Tibial nerve (tissue), 4 donors: ENCODE measurements around the gene FOXJ3. TPM values are rescaled to one million over a fixed set of nuclear protein-coding genes. Genes with fewer than 3 reads are reported as not detected.

ENCODE experiments used
- DNase-seq, 2 donors: peaks; one replicate each; pipeline ENCODE4 v3.0.0-alpha.2; 2019; ENCODE audit warnings: low spot score in 2 of 2
- H3K27ac ChIP-seq, 4 donors: fragments of 200-600 bp; sonication (generic) in 3 of 4; one replicate each; pipeline ENCODE4 v1.5.1; 2017 to 2019; ENCODE audit warnings: mild to moderate bottlenecking in 1 of 4
- H3K27me3 ChIP-seq, 2 donors: fragments of 200-600 bp; sonication (generic) in 1 of 2; one replicate each; pipeline versions ENCODE4 v1.5.1 to v1.6.0; 2017 to 2019
- H3K36me3 ChIP-seq, 3 donors: fragments of 200-600 bp; sonication (generic); one replicate each; pipeline ENCODE4 v1.5.1; 2018 to 2019
- H3K4me1 ChIP-seq, 4 donors: fragments of 200-600 bp; sonication (generic) in 3 of 4; one replicate each; pipeline ENCODE4 v1.5.1; 2017 to 2019
- H3K4me3 ChIP-seq, 4 donors: fragments of 200-600 bp; sonication (generic) in 3 of 4; one replicate each; pipeline ENCODE4 v1.5.1; 2017 to 2019; ENCODE audit warnings: mild to moderate bottlenecking in 1 of 4, moderate library complexity in 1 of 4
- H3K9me3 ChIP-seq, 4 donors: fragments of 200-600 bp; sonication (generic) in 3 of 4; one replicate each; pipeline ENCODE4 v1.5.1; 2017 to 2019
- CTCF ChIP-seq, 5 experiments: fragments of 200-600 bp in 3 of 5; fragments of 450-650 bp in 2 of 5; sonication (generic) in 3 of 5; IDR thresholded peaks; one replicate each; pipeline ENCODE4 v1.5.1; 2016 to 2019; ENCODE audit warnings: antibody characterized with exemption in 5 of 5, mild to moderate bottlenecking in 3 of 5, moderate library complexity in 2 of 5
- EP300 ChIP-seq, 2 donors: sonication (generic); formaldehyde crosslinking; IDR thresholded peaks; one replicate each; pipeline ENCODE4 v1.6.1; 2017; ENCODE audit warnings: antibody characterized with exemption in 2 of 2, mild to moderate bottlenecking in 1 of 2
- POLR2A ChIP-seq, 2 donors: fragments of 450-650 bp; IDR thresholded peaks; one replicate each; pipeline ENCODE4 v1.6.1; 2017; ENCODE audit warnings: antibody characterized with exemption in 2 of 2, mild to moderate bottlenecking in 2 of 2, moderate library complexity in 2 of 2
- WGBS, 2 donors: methylation state at CpG; one replicate each; pipeline ENCODE4 v1.1.5; 2018; 5-methylcytosine and 5-hydroxymethylcytosine counted together
- total RNA-seq, 4 donors: library from RNA; depleted of rRNA; stranded (reverse); fragments of >200 nt; gene quantifications; one replicate each; pipeline ENCODE4 v1.1.0, GENCODE V29; 2016

The FOXJ3 gene
- total RNA-seq, 4 donors from 2014 or later: 42.7 to 68.1 (median 64.5) TPM

- no peak for TF ChIP-seq POLR2A (IDR thresholded peaks at IDR 0.05)
- TF ChIP-seq EP300 (IDR thresholded peaks at IDR 0.05): no peak
- TF ChIP-seq CTCF (IDR thresholded peaks at IDR 0.05): no peak
- Histone ChIP-seq H3K9me3 (peaks cover 0 to 8% (median 0%) of the 10 kb centered on the region in 4 donors), H3K27ac (no peak overlapping the region), H3K36me3 (peaks cover 0 to 24% (median 0%) of the 10 kb centered on the region in 3 donors), H3K4me1 (peaks cover 0 to 3% (median 0%) of the 10 kb centered on the region in 4 donors), H3K27me3 (no peaks in the 10 kb centered on the region), H3K4me3 (no peak overlapping the region)
- WGBS, 2 donors: 95 to 100% methylated on average over 1 of the region's 1 CpG
- no peak for DNase-seq
These were observed 33.0 kb downstream of the FOXJ3 start for GRCh38 chr1:42302034-42302433.

GRCh38 chr1:42298520-42298919 lies 36.5 kb downstream of the FOXJ3 start:
- WGBS, 2 donors: 94 to 95% methylated on average over 2 of the region's 2 CpGs
- Histone ChIP-seq H3K4me1 (no peaks in the 10 kb centered on the region), H3K9me3 (peaks cover 0 to 10% (median 0%) of the 10 kb centered on the region in 4 donors), H3K4me3 (no peak overlapping the region), H3K27ac (no peak overlapping the region), H3K27me3 (no peaks in the 10 kb centered on the region), H3K36me3 (peaks cover 0 to 8% (median 0%) of the 10 kb centered on the region in 3 donors)
- no peak for TF ChIP-seq EP300 (IDR thresholded peaks at IDR 0.05)
- TF ChIP-seq POLR2A (IDR thresholded peaks at IDR 0.05): no peak
- TF ChIP-seq CTCF (IDR thresholded peaks at IDR 0.05): no peak
- no peak for DNase-seq

GRCh38 chr1:42295816-42296215 lies 39.2 kb downstream of the FOXJ3 start:
- TF ChIP-seq POLR2A (IDR thresholded peaks at IDR 0.05) (no peak), EP300 (IDR thresholded peaks at IDR 0.05) (no peak), CTCF (IDR thresholded peaks at IDR 0.05) (no peak)
- Histone ChIP-seq H3K27me3 (no peaks in the 10 kb centered on the region), H3K9me3 (peaks cover 0 to 14% (median 0%) of the 10 kb centered on the region in 4 donors), H3K4me1 (peaks cover 0 to under 1% (median 0%) of the 10 kb centered on the region in 4 donors), H3K36me3 (peaks cover 0 to 6% (median 0%) of the 10 kb centered on the region in 3 donors), H3K4me3 (no peak overlapping the region), H3K27ac (no peak overlapping the region)
- no peak for DNase-seq
- WGBS, 2 donors: 96 to 98% methylated on average over 5 of the region's 5 CpGs

GRCh38 chr1:42290130-42290529 lies 44.9 kb downstream of the FOXJ3 start:
- Histone ChIP-seq H3K4me3 (no peak overlapping the region), H3K4me1 (peaks cover 0 to 10% (median 0%) of the 10 kb centered on the region in 4 donors), H3K27me3 (no peaks in the 10 kb centered on the region), H3K27ac (no peak overlapping the region), H3K36me3 (peaks cover 0 to 6% (median 0%) of the 10 kb centered on the region in 3 donors), H3K9me3 (peaks cover 0 to 4% (median 0%) of the 10 kb centered on the region in 4 donors)
- no peak for TF ChIP-seq CTCF (IDR thresholded peaks at IDR 0.05)
- no peak for TF ChIP-seq EP300 (IDR thresholded peaks at IDR 0.05)
- no peak for TF ChIP-seq POLR2A (IDR thresholded peaks at IDR 0.05)
- WGBS, 2 donors: 65 to 73% methylated on average over 2 of the region's 2 CpGs
- DNase-seq: no peak

- Histone ChIP-seq H3K36me3 (peaks cover 0 to 6% (median 0%) of the 10 kb centered on the region in 3 donors), H3K4me1 (peaks cover 0 to 12% (median 0%) of the 10 kb centered on the region in 4 donors), H3K4me3 (no peak overlapping the region), H3K27me3 (no peaks in the 10 kb centered on the region), H3K27ac (no peak overlapping the region), H3K9me3 (peaks cover 0 to 4% (median 0%) of the 10 kb centered on the region in 4 donors)
- TF ChIP-seq CTCF (IDR thresholded peaks at IDR 0.05) (no peak), EP300 (IDR thresholded peaks at IDR 0.05) (no peak), POLR2A (IDR thresholded peaks at IDR 0.05) (no peak)
- 64 to 82% methylated on average over 1 of the region's 1 CpG for WGBS, 2 donors
- no peak for DNase-seq
These were observed 46.6 kb downstream of the FOXJ3 start for GRCh38 chr1:42288311-42288985.
